22Rv1 (cell line): ENCODE measurements around the gene MALSU1.

Source experiments
- CTCF ChIP-seq: fragments of 450-650 bp; IDR thresholded peaks from 2 replicates; pipeline ENCODE4 v1.5.1; 2017; ENCODE audit warnings: mild to moderate bottlenecking
- ZFX ChIP-seq: fragments of 450-650 bp; IDR thresholded peaks from 2 replicates; pipeline ENCODE4 v1.6.1; 2017; ENCODE audit warnings: antibody characterized with exemption, borderline replicate concordance

- TF ChIP-seq CTCF (no peak), ZFX (no peak)
Measured at GRCh38 chr7:23350466-23350865, 51.3 kb downstream of the MALSU1 start.
